ENCODE measurements around the gene ZNF605. TPM values are rescaled to one million over a fixed set of nuclear protein-coding genes. Genes with fewer than 3 reads are reported as not detected.

Gene ZNF605
- total and polyA plus RNA-seq, 2 of the 8 experiments (the other 6 are each of a cell fraction or from before 2014, with no cell fraction given) = 3.6 to 20.3 TPM

- TF ChIP-seq, protein P1, sequence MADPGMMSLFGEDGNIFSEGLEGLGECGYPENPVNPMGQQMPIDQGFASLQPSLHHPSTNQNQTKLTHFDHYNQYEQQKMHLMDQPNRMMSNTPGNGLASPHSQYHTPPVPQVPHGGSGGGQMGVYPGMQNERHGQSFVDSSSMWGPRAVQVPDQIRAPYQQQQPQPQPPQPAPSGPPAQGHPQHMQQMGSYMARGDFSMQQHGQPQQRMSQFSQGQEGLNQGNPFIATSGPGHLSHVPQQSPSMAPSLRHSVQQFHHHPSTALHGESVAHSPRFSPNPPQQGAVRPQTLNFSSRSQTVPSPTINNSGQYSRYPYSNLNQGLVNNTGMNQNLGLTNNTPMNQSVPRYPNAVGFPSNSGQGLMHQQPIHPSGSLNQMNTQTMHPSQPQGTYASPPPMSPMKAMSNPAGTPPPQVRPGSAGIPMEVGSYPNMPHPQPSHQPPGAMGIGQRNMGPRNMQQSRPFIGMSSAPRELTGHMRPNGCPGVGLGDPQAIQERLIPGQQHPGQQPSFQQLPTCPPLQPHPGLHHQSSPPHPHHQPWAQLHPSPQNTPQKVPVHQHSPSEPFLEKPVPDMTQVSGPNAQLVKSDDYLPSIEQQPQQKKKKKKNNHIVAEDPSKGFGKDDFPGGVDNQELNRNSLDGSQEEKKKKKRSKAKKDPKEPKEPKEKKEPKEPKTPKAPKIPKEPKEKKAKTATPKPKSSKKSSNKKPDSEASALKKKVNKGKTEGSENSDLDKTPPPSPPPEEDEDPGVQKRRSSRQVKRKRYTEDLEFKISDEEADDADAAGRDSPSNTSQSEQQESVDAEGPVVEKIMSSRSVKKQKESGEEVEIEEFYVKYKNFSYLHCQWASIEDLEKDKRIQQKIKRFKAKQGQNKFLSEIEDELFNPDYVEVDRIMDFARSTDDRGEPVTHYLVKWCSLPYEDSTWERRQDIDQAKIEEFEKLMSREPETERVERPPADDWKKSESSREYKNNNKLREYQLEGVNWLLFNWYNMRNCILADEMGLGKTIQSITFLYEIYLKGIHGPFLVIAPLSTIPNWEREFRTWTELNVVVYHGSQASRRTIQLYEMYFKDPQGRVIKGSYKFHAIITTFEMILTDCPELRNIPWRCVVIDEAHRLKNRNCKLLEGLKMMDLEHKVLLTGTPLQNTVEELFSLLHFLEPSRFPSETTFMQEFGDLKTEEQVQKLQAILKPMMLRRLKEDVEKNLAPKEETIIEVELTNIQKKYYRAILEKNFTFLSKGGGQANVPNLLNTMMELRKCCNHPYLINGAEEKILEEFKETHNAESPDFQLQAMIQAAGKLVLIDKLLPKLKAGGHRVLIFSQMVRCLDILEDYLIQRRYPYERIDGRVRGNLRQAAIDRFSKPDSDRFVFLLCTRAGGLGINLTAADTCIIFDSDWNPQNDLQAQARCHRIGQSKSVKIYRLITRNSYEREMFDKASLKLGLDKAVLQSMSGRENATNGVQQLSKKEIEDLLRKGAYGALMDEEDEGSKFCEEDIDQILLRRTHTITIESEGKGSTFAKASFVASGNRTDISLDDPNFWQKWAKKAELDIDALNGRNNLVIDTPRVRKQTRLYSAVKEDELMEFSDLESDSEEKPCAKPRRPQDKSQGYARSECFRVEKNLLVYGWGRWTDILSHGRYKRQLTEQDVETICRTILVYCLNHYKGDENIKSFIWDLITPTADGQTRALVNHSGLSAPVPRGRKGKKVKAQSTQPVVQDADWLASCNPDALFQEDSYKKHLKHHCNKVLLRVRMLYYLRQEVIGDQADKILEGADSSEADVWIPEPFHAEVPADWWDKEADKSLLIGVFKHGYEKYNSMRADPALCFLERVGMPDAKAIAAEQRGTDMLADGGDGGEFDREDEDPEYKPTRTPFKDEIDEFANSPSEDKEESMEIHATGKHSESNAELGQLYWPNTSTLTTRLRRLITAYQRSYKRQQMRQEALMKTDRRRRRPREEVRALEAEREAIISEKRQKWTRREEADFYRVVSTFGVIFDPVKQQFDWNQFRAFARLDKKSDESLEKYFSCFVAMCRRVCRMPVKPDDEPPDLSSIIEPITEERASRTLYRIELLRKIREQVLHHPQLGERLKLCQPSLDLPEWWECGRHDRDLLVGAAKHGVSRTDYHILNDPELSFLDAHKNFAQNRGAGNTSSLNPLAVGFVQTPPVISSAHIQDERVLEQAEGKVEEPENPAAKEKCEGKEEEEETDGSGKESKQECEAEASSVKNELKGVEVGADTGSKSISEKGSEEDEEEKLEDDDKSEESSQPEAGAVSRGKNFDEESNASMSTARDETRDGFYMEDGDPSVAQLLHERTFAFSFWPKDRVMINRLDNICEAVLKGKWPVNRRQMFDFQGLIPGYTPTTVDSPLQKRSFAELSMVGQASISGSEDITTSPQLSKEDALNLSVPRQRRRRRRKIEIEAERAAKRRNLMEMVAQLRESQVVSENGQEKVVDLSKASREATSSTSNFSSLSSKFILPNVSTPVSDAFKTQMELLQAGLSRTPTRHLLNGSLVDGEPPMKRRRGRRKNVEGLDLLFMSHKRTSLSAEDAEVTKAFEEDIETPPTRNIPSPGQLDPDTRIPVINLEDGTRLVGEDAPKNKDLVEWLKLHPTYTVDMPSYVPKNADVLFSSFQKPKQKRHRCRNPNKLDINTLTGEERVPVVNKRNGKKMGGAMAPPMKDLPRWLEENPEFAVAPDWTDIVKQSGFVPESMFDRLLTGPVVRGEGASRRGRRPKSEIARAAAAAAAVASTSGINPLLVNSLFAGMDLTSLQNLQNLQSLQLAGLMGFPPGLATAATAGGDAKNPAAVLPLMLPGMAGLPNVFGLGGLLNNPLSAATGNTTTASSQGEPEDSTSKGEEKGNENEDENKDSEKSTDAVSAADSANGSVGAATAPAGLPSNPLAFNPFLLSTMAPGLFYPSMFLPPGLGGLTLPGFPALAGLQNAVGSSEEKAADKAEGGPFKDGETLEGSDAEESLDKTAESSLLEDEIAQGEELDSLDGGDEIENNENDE (IDR thresholded peaks at IDR 0.05; ENCODE audit: insufficient replicate concordance, low read length) = no peak
- TF ChIP-seq POLR2A (IDR thresholded peaks at IDR 0.05; ENCODE audit: control extremely low read depth in 1 of 2, low read depth in 2 of 2, low read length in 2 of 2) (peak in 1 of 2 experiments; percentile 91; a peak in 2 of 3 replicates), TBP (IDR thresholded peaks at IDR 0.05; ENCODE audit: low read depth, low read length) (peak; percentile 87), USF2 (IDR thresholded peaks at IDR 0.05; ENCODE audit: low read length) (no peak), NRF1 (IDR thresholded peaks at IDR 0.05; ENCODE audit: low read depth, low read length) (no peak), KDM5A (IDR thresholded peaks at IDR 0.05; ENCODE audit: low read length) (no peak), SIN3A (conservative IDR thresholded peaks at IDR 0.05 in 1 of 2, IDR thresholded peaks at IDR 0.05 in 1 of 2; ENCODE audit: low read depth in 1 of 2, low read length in 2 of 2) (peak; percentile 89 to 98), TAF1 (IDR thresholded peaks at IDR 0.05; ENCODE audit: low read depth, low read length) (peak; percentile 95), GTF2F1 (IDR thresholded peaks at IDR 0.05; ENCODE audit: borderline replicate concordance, low read depth, low read length) (0 out of 2 replicates have a peak, but pooled peaks have one; percentile 37)
These were observed 30.1 kb upstream of the ZNF605 start, which contains the start of gene ZNF26 (continued) for GRCh38 chr12:132986001-132986884.
